ENCODE data around the gene KIF15.
"Not testable (repeated sequence)": the region's sequence is repeated elsewhere in the genome, so short reads cannot be mapped to it uniquely, and the experiment has no call there.

KIF15 gene

DNA sequence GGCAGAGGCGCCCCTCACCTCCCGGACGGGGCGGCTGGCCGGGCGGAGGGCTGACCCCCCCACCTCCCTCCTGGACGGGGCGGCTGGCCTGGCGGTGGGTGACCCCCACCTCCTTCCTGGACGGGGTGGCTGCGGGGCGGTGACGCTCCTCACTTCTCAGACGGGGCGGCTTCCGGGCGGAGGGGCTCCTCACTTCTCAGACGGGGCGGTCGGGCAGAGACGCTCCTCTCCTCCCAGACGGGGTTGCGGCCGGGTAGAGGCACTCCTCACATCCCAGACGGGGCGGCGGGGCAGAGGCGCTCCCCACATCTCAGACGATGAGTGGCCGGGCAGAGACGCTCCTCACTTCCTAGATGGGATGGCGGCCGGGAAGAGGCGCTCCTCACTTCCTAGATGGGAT, 59.6 kb downstream of the KIF15 start:
- not testable (repeated sequence) for DNase-seq

DNA sequence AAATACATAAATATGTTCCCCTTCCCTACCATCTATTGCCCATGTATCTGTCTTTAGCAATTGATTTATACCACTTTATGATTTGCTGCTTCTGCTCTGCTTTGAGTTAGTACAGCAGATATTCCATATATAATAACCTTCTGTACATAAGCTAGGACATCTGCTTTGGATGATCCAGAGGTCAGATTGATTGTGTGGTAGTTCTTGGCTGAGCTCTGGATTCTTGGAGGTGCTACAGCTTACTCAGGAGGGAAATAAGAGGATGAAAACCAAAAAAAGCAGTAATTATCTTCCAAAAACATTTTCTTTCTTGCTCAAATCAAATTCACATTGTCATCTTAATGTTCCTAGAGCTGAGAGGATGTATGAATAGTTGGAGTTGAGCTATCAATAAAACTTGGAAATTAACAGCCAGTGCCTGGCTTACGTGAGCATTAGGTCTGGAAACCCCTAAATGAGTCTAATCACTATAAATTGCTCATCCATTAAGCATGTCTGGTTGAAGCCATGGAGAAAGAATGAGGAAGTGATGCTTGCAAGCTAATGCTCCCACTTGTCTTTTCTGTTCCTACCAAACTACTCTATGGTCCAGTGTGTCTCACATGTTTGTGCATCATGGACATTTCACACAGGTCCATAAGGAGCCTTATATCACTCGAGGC, 63.8 kb downstream of the KIF15 start:
- DNase-seq = peak; percentile 71

DNA sequence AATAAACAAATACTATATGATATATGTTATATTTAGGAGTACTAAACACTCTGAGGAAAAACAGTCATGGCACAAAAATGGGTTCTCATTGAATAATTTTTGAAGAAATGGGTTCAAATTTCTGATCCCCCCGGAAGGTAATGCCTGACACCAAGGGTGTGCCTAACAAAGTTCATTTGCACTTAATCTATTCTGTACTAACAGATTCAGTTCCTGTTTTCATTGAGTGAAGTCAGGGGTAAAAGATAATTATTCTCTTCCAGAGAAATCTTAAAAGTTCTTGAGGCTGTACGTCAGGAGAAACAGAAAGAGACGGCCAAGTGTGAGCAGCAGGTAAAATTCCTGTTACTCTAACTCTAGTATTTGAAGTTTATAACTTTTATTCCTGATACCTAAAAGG, 65.6 kb downstream of the KIF15 start:
- DNase-seq = no peak

DNA sequence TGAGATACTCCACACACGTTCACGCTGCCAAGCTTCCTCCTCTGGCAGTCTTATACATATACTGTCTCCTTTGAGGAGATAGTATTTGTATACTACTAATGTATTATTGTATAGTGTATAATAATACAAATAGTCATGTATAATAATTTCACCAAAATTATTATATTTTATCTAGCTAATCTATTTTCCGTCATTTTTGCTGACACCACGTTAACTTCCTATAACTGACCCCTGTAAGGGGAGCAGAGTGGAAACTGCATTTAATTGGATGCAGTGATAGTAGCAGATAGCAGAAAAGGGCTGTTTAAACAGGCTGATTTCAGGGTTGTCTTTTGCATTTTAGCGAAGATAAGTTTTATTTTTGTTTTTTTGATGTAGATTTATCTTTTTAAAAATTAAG, 69.6 kb downstream of the KIF15 start:
- DNase-seq = no peak

DNA sequence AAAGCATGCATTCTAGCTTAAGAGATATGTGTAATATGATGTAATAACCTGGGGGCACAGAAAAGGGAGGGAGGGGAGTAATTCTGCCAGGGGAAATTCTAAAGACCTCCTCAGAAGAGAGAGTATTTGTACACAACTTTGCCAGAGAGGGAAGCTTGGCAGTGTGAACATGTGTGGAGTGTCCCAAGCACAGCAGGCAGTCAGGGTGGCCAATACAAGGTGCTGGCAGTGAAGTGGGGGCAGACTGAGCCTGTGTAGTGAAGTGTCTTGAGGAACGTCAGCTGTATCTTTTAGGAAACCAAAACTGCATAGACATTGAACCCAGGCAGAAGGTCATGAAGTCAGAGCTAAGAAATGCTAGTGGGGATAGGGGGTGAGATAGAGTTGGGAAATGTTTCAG, 70.4 kb downstream of the KIF15 start:
- DNase-seq = no peak

DNA sequence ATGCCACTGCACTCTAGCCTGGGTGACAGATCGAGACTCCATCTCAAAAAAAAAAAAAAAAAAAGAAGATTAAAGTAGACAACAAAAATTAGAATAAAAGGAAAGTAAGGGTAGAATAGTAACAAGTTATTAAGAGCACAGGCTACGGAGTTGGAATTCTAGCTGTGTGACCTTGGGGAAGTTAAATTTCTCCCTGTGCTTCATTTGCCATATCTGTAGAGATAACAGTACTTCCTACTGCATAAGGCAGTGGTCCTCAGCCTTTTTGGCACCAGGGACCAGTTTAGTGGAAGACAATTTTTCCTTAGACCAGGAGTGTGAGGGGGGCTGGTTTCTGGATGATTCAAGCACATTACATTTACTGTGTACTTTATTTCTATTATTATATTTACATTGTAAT, 71.4 kb downstream of the KIF15 start:
- no peak for DNase-seq

DNA sequence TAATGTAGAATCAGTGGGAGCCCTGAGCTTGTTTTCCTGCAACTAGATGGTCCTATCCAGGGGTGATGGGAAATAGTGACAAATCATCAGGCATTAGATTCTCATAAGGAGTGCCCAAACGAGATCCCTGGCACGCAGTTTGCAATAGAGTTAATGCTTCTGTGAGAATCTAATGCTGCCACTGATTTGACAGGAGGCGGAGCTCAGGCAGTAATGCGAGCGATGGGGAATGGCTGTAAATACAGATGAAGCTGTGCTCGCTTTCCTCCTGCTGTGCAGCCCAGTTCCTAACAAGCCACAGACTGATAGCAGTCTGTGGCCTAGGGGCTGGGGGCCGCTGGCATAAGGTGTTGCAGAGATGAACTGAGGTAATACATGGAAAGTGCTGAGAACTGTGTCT, 71.8 kb downstream of the KIF15 start:
- no peak for DNase-seq

DNA sequence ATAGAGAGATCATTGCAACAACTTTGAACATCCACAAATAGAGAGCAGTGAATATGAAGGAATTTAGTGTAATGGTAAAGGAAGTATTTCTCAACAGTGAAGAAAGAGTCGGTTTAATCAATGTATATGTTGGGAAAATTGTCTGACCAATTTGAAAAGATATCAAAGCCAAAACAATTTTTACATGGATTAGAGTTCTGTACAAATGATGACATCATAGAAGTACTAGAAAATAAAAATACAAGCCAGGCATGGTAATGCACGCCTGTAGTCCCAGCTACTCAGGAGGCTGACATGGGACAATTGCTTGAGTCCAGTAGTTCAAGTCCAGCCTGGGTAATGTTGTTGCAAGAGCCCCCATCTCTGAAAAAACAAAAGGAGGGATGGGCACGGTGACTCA, 74.1 kb downstream of the KIF15 start:
- no peak for DNase-seq

DNA sequence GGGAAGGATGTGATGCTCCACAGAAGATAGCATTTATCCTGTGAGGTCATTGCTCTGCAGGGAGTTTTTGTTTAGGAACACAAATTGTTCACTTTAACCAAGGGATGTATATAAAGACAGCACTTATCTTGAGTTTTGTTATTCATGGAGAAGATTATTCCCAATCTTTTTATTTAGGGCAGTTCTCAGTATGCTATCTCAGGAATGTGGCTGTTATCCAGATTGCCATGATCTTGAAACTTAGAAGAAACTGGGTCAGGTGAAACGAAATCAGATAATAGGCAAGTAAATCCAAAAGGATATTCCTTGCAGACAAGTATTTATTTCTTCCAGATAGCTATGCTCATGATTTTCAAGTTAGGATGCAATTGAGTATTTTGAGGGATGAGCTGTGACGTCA, 80.8 kb downstream of the KIF15 start:
- no peak for DNase-seq

DNA sequence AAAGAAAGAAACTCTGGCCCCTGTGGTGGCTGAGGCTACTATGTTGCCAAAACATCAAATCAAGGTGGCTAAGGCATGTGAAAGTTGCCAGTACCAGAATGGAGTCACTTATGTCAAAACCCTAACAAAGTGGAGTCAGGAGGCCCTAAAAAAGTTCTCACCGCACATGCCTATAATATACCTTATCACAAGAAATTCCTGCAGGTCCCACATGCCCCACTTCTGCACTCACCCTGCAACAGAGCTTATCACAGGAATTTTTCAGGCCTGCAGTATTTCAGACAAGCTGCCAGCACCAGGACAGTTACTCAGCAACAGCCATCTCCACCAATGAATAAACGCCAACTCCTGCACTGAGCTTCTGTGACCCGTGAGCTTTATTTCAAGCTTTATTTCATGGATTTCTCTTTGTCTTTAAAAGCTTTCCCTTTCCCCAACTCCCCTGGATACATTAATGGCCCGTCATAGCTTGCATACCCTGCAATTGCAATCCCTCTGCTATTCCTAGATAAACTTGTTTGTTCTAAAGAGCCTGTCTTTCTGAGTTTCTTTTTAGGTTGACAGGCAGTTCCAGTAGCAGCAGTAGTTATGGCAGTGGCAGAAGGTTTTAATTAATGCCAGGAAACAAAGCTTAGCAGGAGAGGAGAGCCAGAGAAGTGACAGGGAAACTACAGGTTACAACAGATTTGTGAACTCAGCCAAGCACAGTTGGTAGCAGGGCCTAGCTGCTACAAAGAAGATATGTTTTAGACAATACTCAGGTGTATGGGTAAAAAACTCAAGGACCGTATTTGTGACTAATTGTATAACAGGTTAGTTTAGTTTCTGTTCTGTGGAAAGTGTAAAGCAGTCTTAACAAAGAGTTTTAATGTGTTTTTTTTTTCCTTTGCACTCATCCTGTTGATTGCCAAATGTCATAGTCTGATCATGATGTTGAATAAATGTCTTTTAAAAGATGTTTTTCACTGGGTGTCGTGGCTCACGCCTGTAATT, 84.2 kb downstream of the KIF15 start:
- DNase-seq = no peak

DNA sequence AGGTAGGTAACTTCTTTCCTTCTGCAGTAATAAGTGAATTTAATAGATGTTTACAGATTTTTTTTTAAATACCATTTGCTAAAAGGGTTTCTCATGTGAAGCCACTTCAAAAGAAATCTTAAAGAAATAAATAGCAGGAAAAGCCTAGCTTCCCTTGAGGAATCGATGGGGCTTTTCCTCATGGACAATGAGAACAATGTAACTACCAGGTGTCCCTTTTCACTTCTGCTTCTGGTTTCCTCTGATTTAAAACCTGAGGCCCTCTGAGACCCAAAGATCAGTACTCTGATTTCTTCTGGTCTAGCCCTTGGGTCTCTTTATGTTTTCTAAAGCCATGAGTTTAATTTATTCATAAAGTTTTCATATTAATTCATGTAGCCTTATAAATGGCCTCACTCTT, 87.0 kb downstream of the KIF15 start:
- no peak for DNase-seq

DNA sequence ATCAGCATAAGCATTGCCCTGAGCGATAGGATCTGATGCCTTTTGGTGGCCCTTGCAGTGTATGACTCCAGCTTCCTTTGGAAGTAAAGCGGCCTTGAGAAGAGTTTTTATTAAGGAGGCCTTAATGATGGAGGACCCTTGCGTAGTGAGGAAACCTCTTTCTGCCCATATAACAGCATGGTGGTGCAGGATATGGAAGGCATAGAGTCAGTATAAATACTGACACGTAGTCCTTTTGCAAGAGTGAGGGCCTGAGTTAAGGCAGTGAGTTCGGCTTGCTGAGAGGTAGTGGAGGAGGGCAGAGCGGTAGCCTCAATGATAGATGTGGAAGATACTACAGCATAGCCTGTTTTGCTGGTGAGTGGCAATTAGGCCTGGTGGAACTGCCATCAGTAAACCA, 95.1 kb downstream of the KIF15 start:
- not testable (repeated sequence) for DNase-seq

DNA sequence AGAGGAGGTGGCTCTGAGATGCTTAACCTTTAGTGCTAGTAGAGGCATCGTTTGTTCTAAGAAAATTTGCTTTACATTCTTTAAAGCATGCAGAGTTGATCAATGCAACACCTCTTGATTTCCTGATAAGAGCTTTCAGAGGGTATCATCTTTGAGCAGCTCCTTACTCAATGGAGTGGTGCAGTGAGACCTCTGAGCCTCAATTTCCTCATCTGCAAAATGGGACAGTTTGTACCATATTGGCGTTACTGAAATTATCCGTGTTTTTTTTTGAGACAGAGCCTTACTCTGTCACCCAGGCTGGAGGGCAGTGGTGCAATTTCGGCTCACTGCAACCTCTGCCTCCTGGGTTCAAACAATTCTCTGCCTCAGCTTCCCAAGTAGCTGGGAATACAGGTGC, 98.5 kb downstream of the KIF15 start:
- DNase-seq = no peak

DNA sequence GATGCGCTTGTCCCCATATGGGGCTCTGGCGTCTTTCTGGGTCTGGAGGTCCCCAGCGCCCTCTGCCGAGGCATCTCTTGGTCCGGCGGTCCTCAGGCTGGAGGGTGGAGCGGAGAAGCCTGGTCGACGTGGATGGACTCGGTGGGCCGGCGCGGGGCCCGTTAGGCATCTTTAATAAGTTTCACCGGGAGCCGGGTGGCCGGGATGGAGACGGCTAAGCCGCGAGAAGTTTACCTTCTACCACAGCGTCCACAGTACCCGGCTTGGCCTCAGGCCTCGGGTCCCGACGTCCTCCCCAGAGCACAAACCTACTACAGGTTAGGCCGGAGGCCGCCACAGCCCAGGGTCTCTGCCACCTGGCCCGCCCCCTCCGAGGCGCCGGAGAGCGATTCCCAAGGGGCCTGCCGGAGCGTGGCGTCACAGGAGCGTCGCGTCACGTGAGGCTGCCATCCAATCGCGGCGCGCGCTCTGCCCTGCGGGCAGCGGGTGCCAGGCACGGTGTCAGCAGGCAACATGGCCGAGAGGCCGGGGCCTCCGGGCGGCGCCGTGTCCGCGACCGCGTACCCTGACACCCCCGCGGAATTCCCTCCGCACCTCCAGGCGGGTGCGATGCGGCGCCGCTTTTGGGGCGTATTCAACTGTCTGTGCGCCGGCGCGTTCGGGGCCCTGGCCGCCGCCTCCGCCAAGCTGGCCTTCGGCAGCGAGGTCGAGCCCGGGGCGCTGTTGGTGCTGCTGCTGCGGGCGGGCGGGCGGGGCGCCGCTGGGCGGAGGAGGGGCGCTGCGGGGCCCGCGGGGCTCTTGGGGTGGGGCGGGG, 100.0 kb downstream of the KIF15 start, which contains the start of gene TMEM42:
TSS of gene TMEM42 (plus strand) at position 501 of the 814 bp plus-strand sequence. CDS start at position 514, 13 bp downstream.
- DNase-seq = peak; percentile 89

DNA sequence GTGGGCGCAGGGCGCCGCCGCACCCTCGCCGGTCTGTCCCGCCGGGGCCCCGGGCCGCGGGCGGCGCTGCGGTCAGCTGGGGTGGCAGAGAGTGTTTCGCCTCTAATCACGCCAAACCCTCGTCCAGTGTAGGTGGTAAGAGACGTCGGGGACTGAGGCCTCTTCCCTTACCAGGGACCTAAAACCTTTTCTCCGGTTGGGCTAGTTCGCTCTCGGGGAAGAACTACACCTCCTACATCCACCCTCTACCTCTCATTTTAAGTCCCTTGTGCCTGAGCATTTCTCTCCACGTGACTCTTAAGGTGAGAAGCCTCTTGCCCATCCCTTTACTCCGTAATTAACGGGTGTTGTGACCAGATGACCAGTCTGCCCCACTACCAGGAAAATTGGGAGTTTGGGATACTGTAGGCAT, 100.6 kb downstream of the KIF15 start:
- peak; percentile 28 for DNase-seq

DNA sequence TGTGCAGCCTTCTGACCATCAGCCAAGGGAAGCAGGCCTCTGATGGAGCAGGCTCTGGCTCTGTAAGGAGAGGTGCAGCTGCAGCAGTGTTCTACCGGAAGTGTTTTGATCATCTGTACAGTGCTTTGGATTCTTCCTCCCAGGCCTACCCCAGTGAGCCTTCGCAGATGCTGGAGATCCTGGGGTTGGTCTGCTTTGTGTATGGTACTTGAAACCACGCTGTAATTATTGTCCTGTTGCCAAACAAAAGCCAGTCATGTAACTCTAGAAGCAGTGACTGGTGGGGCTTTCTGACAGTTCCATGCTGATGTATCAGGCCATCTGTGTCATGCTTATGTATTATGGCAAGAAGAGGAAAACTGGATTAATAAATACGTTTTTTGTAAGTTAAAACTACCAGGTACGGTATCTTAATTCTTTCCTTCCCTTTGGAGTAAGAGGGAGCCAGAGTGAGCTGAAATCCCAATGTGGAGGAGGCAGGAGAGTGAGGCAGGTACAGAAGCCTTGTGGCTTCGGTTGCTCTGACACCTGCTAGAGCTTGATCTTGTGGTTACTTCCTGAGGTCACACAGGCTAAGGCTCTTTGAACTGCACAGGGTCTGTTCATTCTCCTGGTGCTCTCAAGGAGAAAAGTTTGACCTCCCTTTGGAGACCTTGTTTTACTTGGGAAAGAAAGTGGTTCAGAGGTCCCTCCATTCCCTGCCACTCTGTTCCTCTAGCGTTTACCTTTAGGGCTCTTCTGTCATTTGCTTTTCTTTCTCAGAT, 103.9 kb downstream of the KIF15 start:
- DNase-seq = no peak

DNA sequence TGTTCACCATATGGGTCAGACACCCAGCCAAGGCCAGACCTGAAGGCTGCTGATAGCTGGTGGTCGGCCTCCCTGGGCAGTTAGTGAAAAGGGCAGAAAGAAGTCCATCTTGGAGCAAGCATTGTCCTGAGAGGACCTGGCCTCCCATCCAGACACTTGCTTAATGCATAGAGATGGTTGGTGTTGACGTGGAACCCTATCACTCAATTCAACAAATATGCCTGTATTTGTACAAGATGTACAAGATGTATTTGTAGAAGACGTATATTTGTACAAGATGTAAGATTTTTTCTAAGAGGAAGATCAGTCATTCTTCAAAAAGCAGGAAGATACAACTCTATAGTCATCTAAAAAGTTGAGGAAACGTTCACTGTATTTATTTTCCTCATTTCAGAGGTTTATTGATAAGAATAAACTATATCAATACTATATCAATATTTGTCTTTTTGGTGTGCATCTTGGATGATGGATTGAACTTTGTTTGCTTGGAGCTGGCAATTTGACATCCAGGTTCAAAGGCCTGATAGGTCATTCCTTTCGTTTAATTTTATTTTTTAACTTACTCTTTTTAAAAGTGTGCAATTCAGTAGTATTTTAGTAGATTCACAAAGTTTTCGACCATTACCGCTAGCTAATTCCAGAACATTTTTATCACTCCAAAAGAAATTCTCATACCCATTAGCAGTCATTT, 106.0 kb downstream of the KIF15 start:
- DNase-seq = no peak

DNA sequence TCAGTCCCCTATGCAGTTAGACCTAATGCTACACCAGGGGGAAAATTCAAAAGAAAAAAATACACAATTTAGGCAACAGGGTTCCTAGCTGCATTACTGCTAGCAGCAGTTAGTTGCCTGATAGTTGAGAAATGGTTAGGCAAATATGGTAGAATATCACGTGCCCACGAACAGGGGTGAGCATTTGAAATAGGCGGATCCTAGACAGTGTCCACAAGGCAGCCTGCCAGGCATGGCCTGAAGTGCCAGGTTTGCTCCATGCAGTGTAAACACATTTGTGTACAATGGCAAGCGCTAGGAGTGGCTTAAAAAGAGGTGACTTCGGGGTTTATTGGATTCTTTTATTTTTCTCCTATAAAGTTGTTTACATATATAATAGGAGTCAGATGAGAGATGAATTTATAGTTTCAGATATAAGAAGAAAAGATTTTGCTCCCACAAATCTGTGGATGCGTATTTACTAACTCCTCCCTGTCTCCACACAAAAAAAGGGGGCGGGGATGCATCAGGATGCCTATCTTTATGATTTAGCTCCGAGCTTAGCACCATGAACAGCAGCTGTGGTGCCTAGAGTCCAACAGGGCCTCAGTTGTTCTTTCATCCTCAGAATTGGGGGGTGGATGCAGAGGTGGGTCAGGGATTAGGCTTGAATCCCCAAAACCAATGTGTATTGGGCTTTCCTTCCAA, 108.9 kb downstream of the KIF15 start:
- DNase-seq = no peak

DNA sequence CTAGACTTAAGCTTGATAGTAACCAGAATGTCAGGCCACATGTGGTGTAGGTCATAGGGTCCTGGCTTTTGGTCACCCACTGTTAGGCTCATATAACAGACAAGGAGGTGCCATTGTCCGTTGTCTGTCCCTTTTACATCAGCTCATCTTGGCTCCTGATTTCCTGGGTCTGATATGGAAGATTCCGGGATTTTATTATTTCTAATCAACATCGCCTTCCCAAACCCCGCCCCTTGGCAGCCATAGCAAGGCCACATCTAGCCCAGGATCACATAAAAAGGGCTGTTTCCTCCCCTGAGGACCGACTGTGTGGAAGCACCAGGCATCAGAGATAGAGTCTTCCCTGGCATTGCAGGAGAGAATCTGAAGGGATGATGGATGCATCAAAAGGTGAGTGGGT, 112.7 kb downstream of the KIF15 start, which contains the start of gene TGM4:
TSS of gene TGM4 (plus strand) at position 301 of the 400 bp plus-strand sequence. CDS start at position 372, 71 bp downstream.
- DNase-seq = no peak

DNA sequence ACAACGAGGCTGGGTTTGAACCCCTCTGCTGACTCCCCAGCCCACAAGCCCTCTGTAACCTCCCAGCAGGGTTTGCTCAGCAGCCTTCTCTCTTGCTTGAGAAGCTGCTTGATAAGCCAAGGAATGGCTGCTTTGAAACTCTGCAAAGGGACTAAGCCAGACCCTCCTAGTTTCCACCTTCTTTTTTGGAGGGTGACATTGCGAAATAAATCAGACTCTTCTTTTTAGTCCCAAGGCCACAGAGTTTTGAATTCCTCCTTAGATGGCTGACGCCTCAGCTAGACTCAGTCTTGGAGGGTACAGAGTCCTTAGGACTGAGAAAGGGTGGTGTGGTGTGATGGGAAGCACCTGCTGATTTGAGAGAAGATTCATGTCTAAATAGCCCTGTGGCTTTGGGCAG, 114.0 kb downstream of the KIF15 start:
- no peak for DNase-seq

DNA sequence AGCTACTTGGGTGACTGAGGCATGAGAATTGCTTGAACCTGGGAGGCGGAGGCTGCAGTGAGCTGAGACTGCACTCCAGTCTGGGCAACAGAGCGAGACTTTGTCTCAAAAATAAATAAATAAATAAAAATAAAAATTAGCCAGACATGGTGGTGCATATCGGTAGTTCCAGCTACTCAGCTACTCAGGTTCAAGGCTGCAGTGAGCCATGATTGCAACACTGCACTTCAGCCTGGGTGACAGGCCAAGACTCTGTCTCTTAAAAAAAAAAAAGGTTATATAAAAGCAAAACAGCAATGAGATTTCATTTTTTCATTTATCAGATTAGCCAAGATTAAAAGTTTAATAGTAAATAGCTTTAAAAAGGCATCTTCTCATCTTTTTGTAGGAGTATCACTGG, 115.7 kb downstream of the KIF15 start:
- DNase-seq = no peak
